Keratinocyte (primary cell): ENCODE measurements around the gene PTPN23.

ENCODE experiments used
- CTCF ChIP-seq, 3 experiments: IDR thresholded peaks in 1 of 3; conservative IDR thresholded peaks in 1 of 3; optimal IDR thresholded peaks in 1 of 3; 2 replicates in 2 of 3; 3 replicates in 1 of 3; pipeline versions ENCODE3 to v1.5.1; 2011; ENCODE audit warnings: low read length in 3 of 3, mild to moderate bottlenecking in 3 of 3, moderate library complexity in 2 of 3, control low read depth in 1 of 3, inconsistent platforms in 1 of 3; ENCODE audit not compliant: insufficient read depth in 2 of 3; ENCODE audit errors: extremely low read depth in 1 of 3
- EZH2 ChIP-seq: IDR thresholded peaks from one replicate; pipeline ENCODE4 v1.6.1; 2012; ENCODE audit warnings: inconsistent platforms, mild to moderate bottlenecking, low read length, moderate library complexity

- TF ChIP-seq CTCF (optimal IDR thresholded peaks at IDR 0.05 in 1 of 3, IDR thresholded peaks at IDR 0.05 in 1 of 3, conservative IDR thresholded peaks at IDR 0.05 in 1 of 3; ENCODE audit: extremely low read depth in 1 of 3, insufficient read depth in 2 of 3, low read length in 3 of 3) (no peak), EZH2 (no peak)
These were observed 4.2 kb downstream of the PTPN23 start for GRCh38 chr3:47385007-47385406.
